H7 (cell line): Measurements from ENCODE around the gene ARHGEF12. TPM values are rescaled to one million over a fixed set of nuclear protein-coding genes. Genes with fewer than 3 reads are reported as not detected.

Experiments
- DNase-seq: peaks from one replicate; pipeline ENCODE4 v3.0.0; 2012
- H3K27me3 ChIP-seq: 2 replicates; pipeline ENCODE4 v1.6.0; 2011; ENCODE audit warnings: mild to moderate bottlenecking, low read length; ENCODE audit not compliant: control insufficient read depth, insufficient read depth
- H3K36me3 ChIP-seq: replicated peaks from 2 replicates; pipeline ENCODE4 v1.5.1; 2011; ENCODE audit warnings: low read length; ENCODE audit not compliant: control insufficient read depth, insufficient read depth
- H3K4me3 ChIP-seq: 2 replicates; pipeline ENCODE4 v1.5.1; 2011; ENCODE audit warnings: low read depth, mild to moderate bottlenecking, control low read depth, low read length, moderate library complexity; ENCODE audit not compliant: insufficient read depth
- total RNA-seq: library from RNA; depleted of rRNA; stranded (reverse); fragments of >200 nt; shearing (Covaris generic); gene quantifications from 2 replicates; pipeline ENCODE4 v1.2.3, GENCODE V29; 2014; rRNA removed

The ARHGEF12 gene
- total RNA-seq, 1 experiment from 2014 or later: 19.2 TPM

- Histone ChIP-seq H3K4me3 (no peak overlapping the region), H3K27me3 (no peaks in the 10 kb centered on the region), H3K36me3 (no peaks in the 10 kb centered on the region)
- no peak for DNase-seq
Measured at GRCh38 chr11:120532082-120532831, 196.0 kb downstream of the ARHGEF12 start.

GRCh38 chr11:120532832-120533196 lies 196.6 kb downstream of the ARHGEF12 start:
- DNase-seq: no peak
- H3K36me3 ChIP-seq: no peaks in the 10 kb centered on the region
- no peaks in the 10 kb centered on the region for H3K27me3 ChIP-seq
- no peak overlapping the region for H3K4me3 ChIP-seq

GRCh38 chr11:120536091-120536796 lies 200.0 kb downstream of the ARHGEF12 start:
- no peak for DNase-seq
- no peak overlapping the region for H3K4me3 ChIP-seq
- no peaks in the 10 kb centered on the region for H3K36me3 ChIP-seq

GRCh38 chr11:120536797-120537169 lies 200.6 kb downstream of the ARHGEF12 start:
- DNase-seq: no peak
- H3K4me3 ChIP-seq: no peak overlapping the region
- no peaks in the 10 kb centered on the region for H3K27me3 ChIP-seq
- no peaks in the 10 kb centered on the region for H3K36me3 ChIP-seq

More at GRCh38 chr11:120536091-120536796, 200.0 kb downstream of the ARHGEF12 start:
- no peaks in the 10 kb centered on the region for H3K27me3 ChIP-seq

- no peak for DNase-seq
- Histone ChIP-seq H3K36me3 (no peaks in the 10 kb centered on the region), H3K4me3 (no peak overlapping the region), H3K27me3 (no peaks in the 10 kb centered on the region)
Measured at GRCh38 chr11:120537996-120538395, 201.8 kb downstream of the ARHGEF12 start.

GRCh38 chr11:120538707-120539106 lies 202.5 kb downstream of the ARHGEF12 start:
- Histone ChIP-seq H3K27me3 (no peaks in the 10 kb centered on the region), H3K4me3 (no peak overlapping the region)
- no peak for DNase-seq

More at GRCh38 chr11:120538707-120539106, 202.5 kb downstream of the ARHGEF12 start:
- no peaks in the 10 kb centered on the region for H3K36me3 ChIP-seq

Other genes with a start within 250 kb of the ARHGEF12 start
- gene TRIM29, start 198.3 kb upstream of the ARHGEF12 start, total RNA-seq: 0.17 TPM in 1 of 2 replicates, not detected in the other
- gene OAF, start 125.4 kb upstream of the ARHGEF12 start, total RNA-seq: 11.6 and 15.8 TPM in 2 replicates
- 0.81 TPM in 1 of 2 replicates, not detected in the other for gene POU2F3, start 96.3 kb upstream of the ARHGEF12 start, total RNA-seq
- 14.3 and 17.7 TPM in 2 replicates for gene TLCD5, start 11.1 kb upstream of the ARHGEF12 start, total RNA-seq
- 1.0 TPM in 2 replicates for gene GRIK4, start 175.3 kb downstream of the ARHGEF12 start, total RNA-seq